ENCODE measurements around the gene DMXL1.

DNA sequence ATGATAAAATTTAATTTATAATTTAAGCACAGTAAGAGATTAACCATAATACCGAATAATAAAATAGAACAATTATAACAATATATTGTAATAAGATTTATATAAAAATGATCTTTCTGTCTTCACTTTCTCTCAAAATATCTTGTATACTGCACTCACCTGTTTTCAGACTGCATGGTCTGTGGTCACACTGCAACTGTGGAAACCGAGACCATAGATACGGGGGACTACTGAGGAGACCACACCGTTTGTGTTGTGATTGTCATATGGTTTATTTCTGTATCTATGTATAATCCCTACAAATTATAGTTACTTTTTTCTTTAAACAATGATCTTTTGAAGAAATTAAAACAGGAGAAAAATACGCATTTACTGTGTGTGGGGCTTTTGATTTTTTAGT lies 206.1 kb downstream of the DMXL1 start:
- TF ChIP-seq CTCF (conservative IDR thresholded peaks at IDR 0.05; ENCODE audit: low read depth, low read length) = no peak
- no peak for TF ChIP-seq EZH2 (IDR thresholded peaks at IDR 0.05; ENCODE audit: low read length, unreplicated experiment)
